Heart left ventricle (tissue), 16 donors: Measurements from ENCODE around the gene SURF6. TPM values are rescaled to one million over a fixed set of nuclear protein-coding genes. Genes with fewer than 3 reads are reported as not detected.

Experiments used
- ATAC-seq, 4 donors: fragments of 200-7000 bp; cut with Tn5 transposase; one replicate each; pipeline ENCODE4 v1.9.1; 2020 to 2022; ENCODE audit warnings: moderate library complexity in 4 of 4, mild to moderate bottlenecking in 3 of 4, moderate number of reproducible peaks in 1 of 4
- DNase-seq, 5 donors: peaks; one replicate each; pipeline ENCODE4 v3.0.0-alpha.2; 2020
- H3K27ac ChIP-seq, 12 donors: fragments of 200-600 bp; sonication (generic) in 4 of 12; one replicate each; pipeline versions ENCODE4 v1.5.0 to v1.8.0; 2016 to 2022; ENCODE audit warnings: mild to moderate bottlenecking in 2 of 12
- H3K27me3 ChIP-seq, 9 donors: fragments of 200-600 bp; sonication (generic) in 2 of 9; one replicate each; pipeline versions ENCODE4 v1.5.1 to v1.8.0; 2016 to 2022; ENCODE audit warnings: mild to moderate bottlenecking in 3 of 9
- H3K36me3 ChIP-seq, 9 donors: fragments of 200-600 bp; sonication (generic) in 2 of 9; one replicate each; pipeline versions ENCODE4 v1.5.0 to v1.8.0; 2018 to 2022; ENCODE audit warnings: mild to moderate bottlenecking in 2 of 9
- H3K4me1 ChIP-seq, 12 donors: fragments of 200-600 bp; sonication (generic) in 4 of 12; one replicate each; pipeline versions ENCODE4 v1.5.0 to v1.8.0; 2016 to 2022; ENCODE audit warnings: mild to moderate bottlenecking in 3 of 12
- H3K4me3 ChIP-seq, 12 donors: fragments of 200-600 bp; sonication (generic) in 4 of 12; one replicate each; pipeline versions ENCODE4 v1.5.0 to v1.8.0; 2017 to 2022; ENCODE audit warnings: mild to moderate bottlenecking in 9 of 12, moderate library complexity in 4 of 12
- H3K9me3 ChIP-seq, 12 donors: fragments of 200-600 bp; sonication (generic) in 4 of 12; one replicate each; pipeline versions ENCODE4 v1.5.0 to v1.8.0; 2016 to 2022; ENCODE audit warnings: mild to moderate bottlenecking in 1 of 12
- POLR2A ChIP-seq, 2 donors: fragments of 450-650 bp; IDR thresholded peaks; one replicate each; pipeline ENCODE4 v1.6.1; 2017; ENCODE audit warnings: antibody characterized with exemption in 2 of 2, mild to moderate bottlenecking in 2 of 2, moderate library complexity in 2 of 2
- WGBS, 4 donors: extraction: QIAGEN DNeasy Blood & Tissue Kit in 2 of 4; methylation state at CpG; one replicate each; pipeline versions ENCODE4 v1.1.5 to v1.1.7; 2013 to 2018; 5-methylcytosine and 5-hydroxymethylcytosine counted together
- intact Hi-C, 10 donors: fragments of 100-400 bp; cut with DNase I; formaldehyde crosslinking; loops; one replicate each; pipeline versions ENCODE4 v1.11.1 to v1.14.2; 2022
- polyA plus RNA-seq, 2 donors: library from polyadenylated mRNA; stranded (reverse); fragments of 200-250 nt; gene quantifications; one replicate each; pipeline ENCODE4 v1.2.3, GENCODE V29; 2013
- total RNA-seq, 9 donors: library from RNA; depleted of rRNA in 2 of 9; stranded (reverse); fragments of >200 nt in 2 of 9; fragmentation: NEBNext Ultra II Directional in 3 of 9; extraction: Animal tissue kit (Norgen Biotek cat#: 25700) in 3 of 9; gene quantifications; one replicate each; pipeline versions ENCODE4 v1.1.0 to v1.2.4, GENCODE V29; 2016 to 2023
- TF ChIP-seq, protein P1 (sequence below), 12 donors: fragments of 200-600 bp; sonication (generic) in 4 of 12; IDR thresholded peaks; one replicate each; pipeline versions ENCODE4 v1.5.0 to v1.8.0; 2018 to 2022; ENCODE audit warnings: antibody characterized with exemption in 12 of 12, mild to moderate bottlenecking in 5 of 12
- donor health status: ischemic (EF 13 %, LVEDD 7.1; RV severe dilation, severe dysfunction).
- donor health status: healthy with polysubstance abuse.
- donor health status: DM: no; HTN: yes; CAD: no.
- donor health status: DM: no; HTN: no; CAD: no.
- donor health status: ischemic (EF 25% LVEDD 6.9; RV normal size, moderate dysfunction).
- donor health status: ischemic (EF 25% LVEDD 5.7; RV mildly dilated, moderate dysfunction).
- donor health status: healthy.
- donor health status: DM: yes; HTN: yes; CAD: no.
- donor health status: ischemic (EF 35%, LVEDD 5.7; RV mildly dilated, moderate dysfunction).
- donor health status: nonischemic (EF 11% LVEDD 7.7; RV severe dilation, severe dysfunction).
- donor health status: DM: yes; HTN: yes; CAD: no.
- donor health status: PGD.
- donor health status: ischemic (EF 29% LVEDD 5.4; RV normal size, mild dysfunction).
- donor health status: nonischemic (EF 23%, LVEDD 6.1; RV moderate dilation, normal function).

SURF6 gene
- total and polyA plus RNA-seq, 11 donors, result 9.2 to 19.6 (median 11.1) TPM

DNA sequence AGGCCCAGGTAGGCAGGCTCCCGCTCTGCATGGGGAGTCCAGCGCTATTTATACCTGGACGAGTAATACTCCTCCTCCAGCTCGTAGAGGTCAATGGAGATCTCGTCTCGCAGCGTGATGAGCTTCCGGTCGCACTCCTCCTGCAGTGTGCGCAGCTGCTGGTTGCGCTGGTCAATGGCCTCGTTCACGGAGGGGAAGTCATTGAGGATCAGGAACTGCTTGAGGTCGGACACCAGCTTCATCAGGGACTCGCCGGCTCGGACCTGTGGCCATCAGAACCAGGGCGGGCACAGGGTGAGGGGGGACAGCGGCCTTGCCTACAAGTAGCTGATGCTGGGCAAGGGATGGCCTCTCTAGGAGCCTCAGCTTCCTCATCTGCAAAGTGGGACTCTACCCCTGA is 8.1 kb upstream of the SURF6 start:
- intact Hi-C loops, result loop anchor here in 1 of 10 donors (10.0 kb wide), 1 partner anchor 141 kb away; no protein-coding TSS in a partner anchor
- H3K4me3 ChIP-seq, result no peak overlapping the region
- 93 to 98% (median 94%) methylated on average over 16 to 19 of the region's 19 CpGs for WGBS, 4 donors
- TF ChIP-seq, protein P1, sequence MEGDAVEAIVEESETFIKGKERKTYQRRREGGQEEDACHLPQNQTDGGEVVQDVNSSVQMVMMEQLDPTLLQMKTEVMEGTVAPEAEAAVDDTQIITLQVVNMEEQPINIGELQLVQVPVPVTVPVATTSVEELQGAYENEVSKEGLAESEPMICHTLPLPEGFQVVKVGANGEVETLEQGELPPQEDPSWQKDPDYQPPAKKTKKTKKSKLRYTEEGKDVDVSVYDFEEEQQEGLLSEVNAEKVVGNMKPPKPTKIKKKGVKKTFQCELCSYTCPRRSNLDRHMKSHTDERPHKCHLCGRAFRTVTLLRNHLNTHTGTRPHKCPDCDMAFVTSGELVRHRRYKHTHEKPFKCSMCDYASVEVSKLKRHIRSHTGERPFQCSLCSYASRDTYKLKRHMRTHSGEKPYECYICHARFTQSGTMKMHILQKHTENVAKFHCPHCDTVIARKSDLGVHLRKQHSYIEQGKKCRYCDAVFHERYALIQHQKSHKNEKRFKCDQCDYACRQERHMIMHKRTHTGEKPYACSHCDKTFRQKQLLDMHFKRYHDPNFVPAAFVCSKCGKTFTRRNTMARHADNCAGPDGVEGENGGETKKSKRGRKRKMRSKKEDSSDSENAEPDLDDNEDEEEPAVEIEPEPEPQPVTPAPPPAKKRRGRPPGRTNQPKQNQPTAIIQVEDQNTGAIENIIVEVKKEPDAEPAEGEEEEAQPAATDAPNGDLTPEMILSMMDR (IDR thresholded peaks at IDR 0.05), result no peak
- TF ChIP-seq POLR2A (IDR thresholded peaks at IDR 0.05), result no peak
- H3K27ac ChIP-seq, result no peak overlapping the region
- peaks cover 2 to 49% (median 18%) of the 10 kb centered on the region in 12 donors for H3K4me1 ChIP-seq
- H3K36me3 ChIP-seq, result peaks cover 0 to 72% (median 65%) of the 10 kb centered on the region in 9 donors
- DNase-seq (peak in 1 of 5 donors; percentile 56), ATAC-seq (no peak)
- no peaks in the 10 kb centered on the region for H3K27me3 ChIP-seq
- no peaks in the 10 kb centered on the region for H3K9me3 ChIP-seq

DNA sequence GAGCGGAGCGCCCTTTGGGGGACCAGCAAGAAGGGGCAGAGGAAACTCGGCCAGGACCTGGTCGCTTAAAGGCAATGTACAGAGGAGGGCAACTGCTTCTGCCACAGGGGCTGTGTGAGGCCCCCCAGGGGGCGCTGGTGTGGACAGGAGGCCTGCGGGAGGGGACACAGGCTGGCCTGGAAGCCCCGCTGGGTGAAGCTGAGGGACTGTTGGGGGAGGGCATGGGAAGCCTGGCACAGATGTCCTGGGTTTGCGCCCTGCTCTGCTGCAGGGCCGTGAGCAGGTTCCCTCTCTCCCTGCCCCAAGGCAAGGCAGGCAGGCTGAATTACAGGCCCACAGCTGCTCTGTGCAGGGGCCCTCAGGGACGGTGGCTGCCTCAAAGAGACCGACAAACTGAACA is 6.6 kb upstream of the SURF6 start:
- Histone ChIP-seq H3K27me3 (no peaks in the 10 kb centered on the region), H3K4me1 (peaks cover 0 to 52% (median 14%) of the 10 kb centered on the region in 12 donors), H3K4me3 (no peak overlapping the region), H3K9me3 (no peaks in the 10 kb centered on the region), H3K27ac (peak overlapping the region in 1 of 12 donors; percentile 92), H3K36me3 (peaks cover 0 to 74% (median 66%) of the 10 kb centered on the region in 9 donors)
- WGBS, 4 donors, result 84 to 86% (median 85%) methylated on average over 11 of the region's 11 CpGs
- intact Hi-C loops, result loop anchor here in 1 of 10 donors (10.0 kb wide), 1 partner anchor 142 kb away; no protein-coding TSS in a partner anchor
- no peak for DNase-seq
- no peak for TF ChIP-seq POLR2A (IDR thresholded peaks at IDR 0.05)
- TF ChIP-seq, protein P1 (IDR thresholded peaks at IDR 0.05), result peak in 1 of 12 donors; percentile 6
- no peak for ATAC-seq

DNA sequence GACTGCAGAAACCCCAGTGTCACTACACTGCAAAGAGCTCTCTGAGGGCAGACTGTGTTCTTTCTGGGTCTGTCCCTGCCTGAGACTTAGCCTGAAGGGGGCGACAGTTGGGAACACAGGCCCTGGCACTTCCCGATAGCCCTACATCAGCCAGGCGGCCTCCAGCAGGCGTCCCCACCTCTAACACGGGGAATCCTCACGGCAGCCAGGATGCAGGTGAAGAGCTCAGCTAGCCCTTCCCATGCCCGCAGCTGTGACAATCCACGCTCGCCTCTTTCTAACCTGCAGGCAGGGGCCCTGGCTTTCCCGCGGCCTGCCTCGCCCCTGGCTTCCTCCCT is 6.0 kb upstream of the SURF6 start:
- Histone ChIP-seq H3K4me3 (peak overlapping the region in 2 of 12 donors; percentile 2 to 49), H3K9me3 (no peaks in the 10 kb centered on the region), H3K36me3 (peaks cover 0 to 74% (median 66%) of the 10 kb centered on the region in 9 donors), H3K27me3 (no peaks in the 10 kb centered on the region), H3K4me1 (peaks cover 0 to 49% (median 12%) of the 10 kb centered on the region in 12 donors), H3K27ac (peak overlapping the region in 1 of 12 donors; percentile 92)
- DNase-seq (no peak), ATAC-seq (no peak)
- TF ChIP-seq POLR2A (IDR thresholded peaks at IDR 0.05), result no peak
- TF ChIP-seq, protein P1 (IDR thresholded peaks at IDR 0.05), result no peak
- intact Hi-C loops, result loop anchor here in 1 of 10 donors (10.0 kb wide), 1 partner anchor 143 kb away; no protein-coding TSS in a partner anchor
- 82 to 96% (median 89%) methylated on average over 8 to 12 of the region's 12 CpGs for WGBS, 4 donors

DNA sequence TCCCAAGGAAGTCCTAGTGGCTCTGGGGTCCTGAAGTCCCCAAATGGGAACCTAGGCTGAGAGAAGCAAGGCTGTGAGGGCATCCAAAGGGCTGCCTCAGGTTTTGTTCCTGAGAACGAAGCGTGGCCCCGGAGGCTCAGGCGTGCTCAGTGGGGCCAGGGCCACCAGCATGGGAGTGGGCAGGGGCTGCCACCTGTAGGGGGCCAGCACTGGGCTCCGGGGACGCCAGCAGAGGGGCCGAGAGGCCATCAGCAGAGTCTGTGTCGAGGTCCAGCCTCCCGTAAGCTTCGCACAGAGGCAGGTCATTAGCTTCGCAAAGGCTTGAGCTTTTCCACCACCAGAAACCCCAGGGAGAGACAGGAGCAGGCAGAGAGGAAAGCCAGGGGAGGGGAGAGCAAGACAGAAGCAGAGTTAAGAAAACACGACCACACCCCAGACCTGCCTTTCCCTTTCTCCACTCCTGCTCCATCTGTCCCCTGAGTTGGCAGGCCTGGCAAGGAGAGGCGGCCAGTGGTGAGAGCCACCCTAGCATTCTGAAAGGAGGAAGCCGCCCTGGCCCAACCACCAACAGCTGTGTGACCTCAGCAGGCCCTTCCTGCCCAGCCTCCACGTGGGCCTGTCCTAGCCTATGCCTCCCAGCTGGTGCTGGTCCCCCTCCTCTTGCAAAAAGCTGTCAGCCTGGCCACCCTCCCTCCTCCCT is 5.5 kb upstream of the SURF6 start:
- 79 to 94% (median 87%) methylated on average over 15 of the region's 15 CpGs for WGBS, 4 donors
- H3K27ac ChIP-seq, result peak overlapping the region in 4 of 12 donors; percentile 24 to 92 (median 34)
- H3K9me3 ChIP-seq, result no peaks in the 10 kb centered on the region
- ATAC-seq (peak in 3 of 4 donors; percentile 45 to 71 (median 71)), DNase-seq (peak; percentile 63 to 83 (median 70))
- intact Hi-C loops, result loop anchor here in 1 of 10 donors (10.0 kb wide), 1 partner anchor 143 kb away; no protein-coding TSS in a partner anchor
- H3K36me3 ChIP-seq, result peaks cover 0 to 74% (median 66%) of the 10 kb centered on the region in 9 donors
- H3K4me1 ChIP-seq, result peaks cover 0 to 47% (median 11%) of the 10 kb centered on the region in 12 donors
- H3K27me3 ChIP-seq, result no peaks in the 10 kb centered on the region
- TF ChIP-seq, protein P1 (IDR thresholded peaks at IDR 0.05), result no peak
- TF ChIP-seq POLR2A (IDR thresholded peaks at IDR 0.05), result peak in 1 of 2 donors; percentile 29
- peak overlapping the region in 3 of 12 donors; percentile 2 to 49 (median 8) for H3K4me3 ChIP-seq
